Endothelial cell (in vitro differentiated cells): Measurements from ENCODE around the gene CRTC1. TPM values are rescaled to one million over a fixed set of nuclear protein-coding genes. Genes with fewer than 3 reads are reported as not detected.
"Not testable (repeated sequence)": the region's sequence is repeated elsewhere in the genome, so short reads cannot be mapped to it uniquely, and the experiment has no call there.

Experiments used
- DNase-seq: peaks from one replicate; pipeline ENCODE4 v3.0.0; 2021; ENCODE audit warnings: low spot score
- H3K27ac Mint-ChIP-seq: one replicate; pipeline ENCODE4 v1.8.0; 2021; ENCODE audit warnings: mixed read lengths, inconsistent platforms; ENCODE audit not compliant: unreplicated experiment
- H3K27me3 Mint-ChIP-seq: one replicate; pipeline ENCODE4 v1.8.0; 2021; ENCODE audit warnings: mild to moderate bottlenecking, moderate library complexity, mixed read lengths, inconsistent platforms; ENCODE audit not compliant: unreplicated experiment
- H3K36me3 Mint-ChIP-seq: one replicate; pipeline ENCODE4 v1.8.0; 2021; ENCODE audit warnings: mild to moderate bottlenecking, low read depth, mixed read lengths, inconsistent platforms; ENCODE audit not compliant: unreplicated experiment
- H3K4me1 Mint-ChIP-seq: one replicate; pipeline ENCODE4 v1.8.0; 2021; ENCODE audit warnings: mild to moderate bottlenecking, mixed read lengths, inconsistent platforms; ENCODE audit not compliant: unreplicated experiment
- H3K4me3 Mint-ChIP-seq: one replicate; pipeline ENCODE4 v1.8.0; 2021; ENCODE audit warnings: mild to moderate bottlenecking, mixed read lengths, inconsistent platforms; ENCODE audit not compliant: unreplicated experiment
- H3K9me3 Mint-ChIP-seq: one replicate; pipeline ENCODE4 v1.8.0; 2021; ENCODE audit warnings: mixed read lengths, inconsistent platforms; ENCODE audit not compliant: unreplicated experiment
- CTCF ChIP-seq: fragments of 200-600 bp; sonication (generic); IDR thresholded peaks from one replicate; pipeline ENCODE4 v1.5.0; 2021; ENCODE audit warnings: antibody characterized with exemption; ENCODE audit not compliant: unreplicated experiment
- total RNA-seq: library from RNA; stranded (reverse); fragmentation: NEBNext Ultra II Directional; extraction: Animal tissue kit (Norgen Biotek cat#: 25700); gene quantifications from one replicate; pipeline ENCODE4 v1.2.1, GENCODE V29; 2021; ENCODE audit not compliant: unreplicated experiment

The CRTC1 gene
- total RNA-seq, 1 donor from 2014 or later = 17.5 TPM

DNA sequence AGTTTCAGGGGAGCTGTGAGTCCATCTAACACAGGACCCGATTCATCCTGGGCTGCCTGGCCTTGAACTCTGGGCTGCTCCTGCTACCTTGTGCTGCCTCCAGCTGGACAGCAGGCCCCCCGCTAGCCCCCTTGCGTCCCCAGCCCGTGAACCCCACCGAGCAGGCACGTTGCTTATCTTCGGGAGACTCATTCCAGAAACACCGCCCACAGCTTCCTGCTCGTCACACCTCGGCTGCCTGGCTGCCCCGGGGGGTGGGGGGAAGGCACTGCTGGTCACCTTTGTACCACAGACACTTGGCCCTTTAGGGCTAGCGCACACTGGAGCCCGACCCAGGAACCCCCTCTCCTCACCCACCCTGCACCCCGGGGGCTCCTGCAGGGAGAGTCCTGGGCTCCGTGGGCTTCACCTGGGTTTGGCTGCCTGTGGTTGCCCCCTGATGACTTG is 48.1 kb downstream of the CRTC1 start:
- no peaks in the 10 kb centered on the region for H3K9me3 Mint-ChIP-seq
- DNase-seq = no peak
- no peaks in the 10 kb centered on the region for H3K36me3 Mint-ChIP-seq
- no peak for TF ChIP-seq CTCF
- peaks cover 4% of the 10 kb centered on the region for H3K27me3 Mint-ChIP-seq
- peaks cover 11% of the 10 kb centered on the region for H3K4me1 Mint-ChIP-seq
- H3K27ac Mint-ChIP-seq = no peak overlapping the region
- H3K4me3 Mint-ChIP-seq = no peak overlapping the region

DNA sequence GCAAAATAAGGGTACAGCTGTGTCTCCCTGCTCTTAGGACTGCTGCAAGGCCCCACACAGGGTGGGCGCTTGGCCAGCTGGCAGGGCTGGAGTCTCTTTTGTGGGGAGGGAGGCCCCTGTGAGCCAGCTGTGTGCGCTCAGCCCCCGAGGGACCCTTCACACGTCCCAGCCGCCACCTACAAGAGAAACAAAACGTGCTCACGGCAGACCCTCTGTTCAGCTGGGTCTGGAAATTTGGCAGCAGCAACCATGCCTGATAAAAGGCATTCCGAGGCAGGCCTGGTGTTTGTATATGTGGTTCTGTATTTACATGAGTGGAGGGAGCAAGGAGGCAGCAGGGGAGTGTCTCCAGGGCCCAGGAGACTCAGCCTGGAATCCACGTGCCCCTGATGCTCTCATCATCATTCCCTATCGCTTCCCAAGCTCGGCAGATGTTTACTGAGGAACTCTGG is 49.7 kb downstream of the CRTC1 start:
- H3K36me3 Mint-ChIP-seq = no peaks in the 10 kb centered on the region
- no peak overlapping the region for H3K27ac Mint-ChIP-seq
- H3K9me3 Mint-ChIP-seq = no peaks in the 10 kb centered on the region
- no peak overlapping the region for H3K4me3 Mint-ChIP-seq
- peaks cover 13% of the 10 kb centered on the region for H3K4me1 Mint-ChIP-seq
- no peak for DNase-seq
- no peak for TF ChIP-seq CTCF
- peaks cover 4% of the 10 kb centered on the region for H3K27me3 Mint-ChIP-seq

DNA sequence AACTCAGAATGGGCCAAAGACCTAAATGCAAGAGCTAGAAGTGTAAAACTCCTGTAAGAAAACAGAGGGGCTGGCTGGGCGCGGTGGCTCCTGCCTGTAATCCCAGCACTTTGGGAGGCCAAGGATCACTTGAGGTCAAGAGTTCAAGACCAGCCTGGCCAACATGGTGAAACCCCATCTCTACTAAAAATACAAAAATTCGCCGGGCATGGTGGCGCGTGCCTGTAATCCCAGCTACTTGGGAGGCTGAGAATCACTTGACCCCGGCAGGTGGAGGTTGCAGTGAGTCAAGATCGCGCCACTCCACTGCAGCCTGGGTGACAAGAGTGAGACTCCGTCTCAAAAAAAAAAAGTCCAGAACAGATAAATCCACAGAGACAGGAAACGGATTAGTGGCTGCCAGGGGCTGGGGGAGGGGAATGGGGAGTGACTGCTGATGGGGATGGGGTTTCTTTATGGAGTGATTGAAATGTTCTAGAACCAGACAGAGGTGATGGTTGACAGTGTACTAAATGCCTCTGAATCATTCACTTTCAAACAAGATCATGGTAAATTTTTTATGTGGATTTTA is 50.4 kb downstream of the CRTC1 start:
- H3K4me1 Mint-ChIP-seq = peaks cover 13% of the 10 kb centered on the region
- not testable (repeated sequence) for DNase-seq, H3K9me3 Mint-ChIP-seq, H3K27me3 Mint-ChIP-seq, H3K27ac Mint-ChIP-seq, H3K36me3 Mint-ChIP-seq, H3K4me3 Mint-ChIP-seq

- DNase-seq = no peak
- Mint-ChIP-seq H3K4me3 (no peak overlapping the region), H3K36me3 (no peaks in the 10 kb centered on the region), H3K27ac (no peak overlapping the region), H3K4me1 (peaks cover 13% of the 10 kb centered on the region), H3K9me3 (no peaks in the 10 kb centered on the region), H3K27me3 (peaks cover 5% of the 10 kb centered on the region)
- TF ChIP-seq CTCF = no peak
These were observed 51.8 kb downstream of the CRTC1 start for GRCh38 chr19:18735324-18735723.

GRCh38 chr19:18735752-18736151 is 52.3 kb downstream of the CRTC1 start:
- no peak for TF ChIP-seq CTCF
- Mint-ChIP-seq H3K9me3 (no peaks in the 10 kb centered on the region), H3K4me1 (peaks cover 13% of the 10 kb centered on the region)

More at GRCh38 chr19:18735752-18736151, 52.3 kb downstream of the CRTC1 start:
- Mint-ChIP-seq H3K27ac (no peak overlapping the region), H3K27me3 (peaks cover 7% of the 10 kb centered on the region), H3K4me3 (no peak overlapping the region), H3K36me3 (no peaks in the 10 kb centered on the region)
- DNase-seq = no peak
